NCI-H1092 treated with DMSO at 0.1 percent for 48 hours (cell line): ENCODE measurements around the gene PLK2.

Experiments
- DNase-seq: peaks from one replicate; lab custom pipeline; 2025; lab: John Stamatoyannopoulos, UW

The PLK2 gene

DNA sequence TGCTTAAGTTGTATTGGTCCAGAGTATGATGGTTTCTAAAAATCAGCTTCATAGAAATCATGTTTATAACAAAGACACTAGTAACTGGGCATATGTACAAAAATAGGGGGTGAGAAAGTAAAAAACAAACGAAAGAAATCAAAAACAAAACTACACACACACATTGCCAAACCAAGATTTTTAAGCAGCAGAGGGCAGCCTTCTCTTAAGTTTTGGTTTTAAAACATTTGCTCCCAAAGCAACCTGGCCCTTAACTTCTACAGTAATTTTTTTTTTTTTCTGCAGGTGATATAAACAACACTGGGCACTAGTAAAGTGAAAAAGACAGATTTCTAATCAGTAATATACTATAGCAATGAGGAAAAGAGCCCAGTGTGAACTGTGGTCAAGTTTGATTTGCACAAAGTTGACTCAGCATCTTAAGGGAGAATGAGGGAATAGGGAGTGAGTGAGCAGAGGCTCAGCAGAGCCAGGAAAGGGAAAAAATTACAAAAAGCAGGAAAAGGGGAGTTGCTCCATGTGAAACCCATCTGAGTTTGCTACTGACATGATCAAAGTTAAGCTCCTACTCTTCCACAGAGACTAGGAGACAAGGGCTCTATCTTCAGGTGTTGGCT is 18.0 kb upstream of the PLK2 start:
- no peak for DNase-seq

DNA sequence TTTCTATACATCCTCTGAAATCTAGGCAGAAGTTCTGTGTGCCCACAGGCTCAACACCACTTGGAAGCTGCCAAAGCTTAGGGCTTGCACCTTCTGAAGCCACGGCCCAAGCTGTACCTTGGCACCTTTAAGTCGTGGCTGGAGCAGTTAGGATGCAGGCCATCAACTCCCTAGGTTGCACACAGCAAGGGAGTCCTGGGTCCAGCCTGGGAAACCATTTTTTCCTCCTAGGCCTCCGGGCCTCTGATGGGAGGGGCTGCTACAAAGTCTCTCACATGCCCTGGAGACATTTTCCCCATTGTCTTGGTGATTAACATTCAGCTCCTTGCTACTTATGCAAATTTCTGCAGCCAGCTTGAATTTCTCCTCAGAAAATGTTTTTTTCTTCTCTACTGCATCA is 15.5 kb upstream of the PLK2 start:
- DNase-seq = no peak

DNA sequence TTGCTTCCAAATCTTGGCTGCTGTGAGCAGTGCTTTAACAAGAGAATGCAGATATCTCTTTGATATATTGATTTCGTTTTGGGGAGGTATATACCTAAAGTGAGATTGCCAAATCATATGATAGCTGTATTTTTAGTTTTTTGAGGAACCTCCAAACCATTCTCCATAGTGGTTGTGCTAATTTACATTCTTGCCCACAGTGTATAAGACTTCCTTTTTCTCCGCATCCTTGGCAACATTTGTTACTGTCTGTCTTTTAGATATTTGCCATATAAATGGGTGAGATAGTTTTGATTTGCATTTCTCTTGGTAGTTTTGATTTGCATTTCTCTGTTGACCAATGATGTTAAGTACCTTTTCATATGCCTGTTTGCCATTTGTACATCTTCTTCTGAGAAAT is 10.0 kb upstream of the PLK2 start:
- no peak for DNase-seq

DNA sequence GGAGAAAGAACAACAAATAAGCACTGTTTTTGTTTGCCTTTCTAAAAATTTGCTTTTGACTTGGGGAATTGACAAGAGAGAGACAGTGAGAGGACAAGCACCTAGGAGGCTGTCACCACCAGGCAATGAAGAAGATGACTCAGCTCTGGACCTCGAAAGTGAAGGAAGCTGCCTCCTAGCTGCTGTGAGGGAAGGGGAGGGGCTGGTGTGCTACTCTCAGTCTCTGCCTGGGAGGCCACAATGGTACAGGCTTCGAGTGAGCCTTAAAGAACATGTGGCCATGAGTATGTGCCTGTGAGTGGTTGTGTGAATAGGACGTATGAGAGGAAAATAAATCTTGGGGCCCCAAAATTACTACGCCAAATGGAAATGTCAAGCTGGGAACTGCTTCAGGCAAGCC is 7.1 kb upstream of the PLK2 start:
- DNase-seq = no peak

GRCh38 chr5:58462623-58463230 is 2.8 kb upstream of the PLK2 start:
- DNase-seq = no peak

GRCh38 chr5:58462154-58462553 is 2.3 kb upstream of the PLK2 start:
- no peak for DNase-seq

- peak; percentile 66 for DNase-seq
Measured at GRCh38 chr5:58460732-58461286, 923 bp upstream of the PLK2 start.

DNA sequence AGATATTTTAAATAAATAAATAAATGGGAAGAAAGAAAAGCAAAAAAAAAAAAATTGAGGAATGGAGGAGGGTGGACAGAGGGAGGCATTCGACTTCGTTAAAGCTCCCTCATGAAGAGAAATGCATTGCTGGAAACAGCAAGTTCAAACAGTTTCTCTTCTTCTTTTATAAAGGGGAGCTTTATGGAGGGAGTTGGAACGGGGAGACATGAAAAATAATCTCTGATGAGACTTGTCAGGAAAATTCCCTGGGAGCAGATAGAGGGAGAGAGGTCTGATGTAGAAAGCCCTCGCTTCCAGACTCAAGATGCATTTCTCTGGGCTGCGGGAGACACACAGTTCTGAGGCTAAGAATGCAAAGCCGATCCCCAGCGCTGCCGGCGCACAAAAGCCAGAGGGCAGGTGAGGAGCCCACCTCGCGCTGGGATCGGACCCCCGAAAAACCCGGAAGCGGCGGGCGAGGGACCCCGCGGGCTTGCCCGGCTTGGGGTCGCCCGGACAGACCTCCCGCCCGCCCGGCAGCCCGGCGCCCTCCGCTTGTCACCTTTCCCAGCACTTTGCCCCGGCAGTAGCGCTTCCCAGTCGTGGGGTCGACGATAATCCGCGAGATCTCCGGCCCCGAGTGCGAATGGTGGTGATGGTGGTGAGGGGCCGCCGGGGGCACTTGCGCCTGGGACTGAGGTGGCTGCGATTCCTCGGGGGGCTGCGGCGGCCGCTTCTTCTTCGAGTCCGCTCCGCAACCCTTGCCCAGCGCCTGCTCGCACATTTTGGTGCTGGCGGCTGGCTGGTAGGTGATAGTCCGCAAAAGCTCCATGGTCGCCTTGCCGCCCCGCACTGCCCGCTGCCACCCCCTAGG is 512 bp downstream of the PLK2 start:
- peak; percentile 4 for DNase-seq

GRCh38 chr5:58458743-58459145 is 1.1 kb downstream of the PLK2 start:
- DNase-seq = no peak

DNA sequence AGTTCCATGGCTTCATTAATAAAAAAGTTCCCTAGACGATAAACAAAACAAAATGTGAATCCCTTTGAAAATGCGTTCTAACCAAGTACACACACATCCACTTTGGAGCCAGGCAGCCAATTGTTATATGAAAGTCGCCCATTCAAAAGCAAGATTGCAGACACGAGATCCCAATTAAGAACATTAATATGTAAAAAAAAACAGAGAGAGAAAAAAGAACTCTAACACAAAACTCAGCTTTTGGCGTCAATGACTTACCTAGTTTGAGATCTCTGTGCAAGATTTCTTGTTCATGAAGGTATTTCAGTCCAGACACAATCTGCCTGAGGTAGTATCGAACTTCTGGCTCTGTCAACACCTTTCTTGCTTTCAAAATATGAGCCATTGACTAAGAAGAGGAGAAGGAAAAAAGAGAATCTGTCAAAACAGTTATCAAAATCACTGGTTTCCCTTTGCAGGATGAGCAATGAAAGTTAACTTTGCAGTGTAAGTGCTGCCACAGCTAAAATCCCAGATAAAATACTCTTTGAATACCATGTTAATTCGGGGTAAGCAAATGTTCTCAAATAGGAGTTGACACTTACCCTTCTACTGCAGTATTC is 1.6 kb downstream of the PLK2 start:
- no peak for DNase-seq

DNA sequence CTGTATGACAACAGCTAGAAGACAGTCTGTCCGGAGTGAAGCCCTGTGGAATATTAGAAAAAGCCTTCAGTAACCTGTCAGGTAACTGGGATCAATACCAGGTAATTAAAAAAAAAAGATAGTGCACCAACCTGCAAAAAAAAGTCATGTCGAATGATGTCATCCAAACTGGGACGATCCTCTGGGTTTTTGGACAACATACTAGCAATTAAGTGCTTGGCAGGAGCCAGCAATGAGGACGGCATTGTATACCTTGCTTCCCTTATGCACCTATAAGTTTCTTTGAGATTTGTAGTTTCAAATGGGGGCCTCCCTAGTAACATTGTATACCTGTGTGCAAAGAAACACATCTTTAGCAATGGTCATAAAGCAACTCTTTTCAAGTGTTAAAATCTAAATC is 2.8 kb downstream of the PLK2 start:
- no peak for DNase-seq

DNA sequence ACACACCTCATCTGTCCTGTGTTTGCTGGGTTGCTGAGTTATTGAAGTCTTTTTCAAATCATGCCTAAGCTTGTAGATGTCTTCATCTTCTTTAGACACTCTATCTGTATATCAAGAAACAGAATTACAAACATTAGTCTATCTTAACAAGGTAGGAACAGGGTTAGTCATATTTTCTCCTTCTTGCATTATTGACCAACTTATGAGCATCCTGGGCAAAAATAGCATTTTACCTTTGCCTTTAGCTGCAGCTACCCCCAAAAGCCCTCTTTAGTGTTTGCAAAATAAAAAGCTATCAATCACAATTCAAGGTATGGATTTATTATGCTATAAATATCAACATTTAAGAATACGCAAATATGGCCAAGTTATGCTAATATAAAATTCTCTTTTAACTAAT is 3.4 kb downstream of the PLK2 start:
- no peak for DNase-seq

DNA sequence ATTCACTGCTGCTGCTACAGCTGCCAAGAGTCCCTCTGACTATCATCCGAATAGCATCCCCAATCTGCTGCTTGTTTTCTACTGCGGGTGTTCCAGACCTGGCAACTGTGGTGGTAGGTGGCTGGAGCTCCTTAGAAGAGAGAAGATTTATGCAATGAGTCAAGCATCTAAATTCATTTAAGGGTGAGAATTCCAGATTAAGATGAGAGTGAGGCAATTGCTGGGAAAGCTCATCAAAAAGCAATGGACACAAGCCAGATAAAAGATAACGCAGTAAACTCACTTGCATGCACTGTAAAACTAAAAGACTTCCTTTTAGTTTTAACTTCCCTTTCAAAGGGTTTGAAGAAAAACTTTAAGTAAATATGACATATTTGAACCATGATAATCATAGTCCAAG is 3.9 kb downstream of the PLK2 start:
- no peak for DNase-seq

GRCh38 chr5:58455480-58455879 is 4.4 kb downstream of the PLK2 start:
- no peak for DNase-seq

GRCh38 chr5:58455066-58455465 is 4.8 kb downstream of the PLK2 start:
- no peak for DNase-seq

GRCh38 chr5:58454025-58454424 is 5.9 kb downstream of the PLK2 start:
- no peak for DNase-seq

- no peak for DNase-seq
Measured at GRCh38 chr5:58453306-58453705, 6.6 kb downstream of the PLK2 start.

GRCh38 chr5:58452566-58453258 is 7.2 kb downstream of the PLK2 start:
- no peak for DNase-seq

DNA sequence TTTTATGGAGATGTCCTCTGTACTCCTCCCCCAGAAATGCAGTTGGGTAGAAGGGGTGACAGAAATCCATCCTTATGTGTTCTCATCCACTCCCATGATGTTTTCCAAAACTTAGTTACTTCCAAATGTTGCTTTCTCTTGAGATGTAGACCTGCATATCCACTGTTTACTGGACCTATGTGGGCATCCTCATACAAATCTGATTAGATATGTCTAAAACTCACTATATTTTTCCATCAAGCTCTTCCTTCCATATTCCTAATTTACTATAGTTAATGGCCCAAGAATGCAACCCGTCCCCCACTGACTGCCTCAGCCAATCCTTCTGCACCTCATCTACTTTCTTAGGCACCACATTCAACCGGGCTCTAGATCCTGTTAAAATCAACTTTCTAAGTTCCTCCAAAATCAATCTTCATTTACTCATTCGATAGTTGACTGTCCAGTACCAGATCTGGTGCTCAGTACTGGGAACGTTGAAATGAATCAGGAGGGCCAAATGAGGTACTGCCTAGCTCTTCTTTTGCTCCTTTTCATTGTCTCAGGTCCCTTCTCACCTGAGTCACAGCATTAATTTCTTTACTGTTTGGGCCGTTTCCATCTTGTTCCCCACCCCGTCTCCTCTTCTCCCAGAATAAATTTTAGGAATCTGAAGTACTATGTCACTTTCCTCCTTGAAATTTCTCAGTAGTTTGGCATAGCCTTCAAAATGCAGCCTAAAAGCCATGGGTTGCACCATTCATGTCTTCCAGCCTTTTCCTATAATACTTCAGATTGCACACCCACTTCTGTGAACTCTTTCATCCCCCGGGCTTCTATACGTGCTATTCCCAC is 7.9 kb downstream of the PLK2 start:
- DNase-seq = no peak

DNA sequence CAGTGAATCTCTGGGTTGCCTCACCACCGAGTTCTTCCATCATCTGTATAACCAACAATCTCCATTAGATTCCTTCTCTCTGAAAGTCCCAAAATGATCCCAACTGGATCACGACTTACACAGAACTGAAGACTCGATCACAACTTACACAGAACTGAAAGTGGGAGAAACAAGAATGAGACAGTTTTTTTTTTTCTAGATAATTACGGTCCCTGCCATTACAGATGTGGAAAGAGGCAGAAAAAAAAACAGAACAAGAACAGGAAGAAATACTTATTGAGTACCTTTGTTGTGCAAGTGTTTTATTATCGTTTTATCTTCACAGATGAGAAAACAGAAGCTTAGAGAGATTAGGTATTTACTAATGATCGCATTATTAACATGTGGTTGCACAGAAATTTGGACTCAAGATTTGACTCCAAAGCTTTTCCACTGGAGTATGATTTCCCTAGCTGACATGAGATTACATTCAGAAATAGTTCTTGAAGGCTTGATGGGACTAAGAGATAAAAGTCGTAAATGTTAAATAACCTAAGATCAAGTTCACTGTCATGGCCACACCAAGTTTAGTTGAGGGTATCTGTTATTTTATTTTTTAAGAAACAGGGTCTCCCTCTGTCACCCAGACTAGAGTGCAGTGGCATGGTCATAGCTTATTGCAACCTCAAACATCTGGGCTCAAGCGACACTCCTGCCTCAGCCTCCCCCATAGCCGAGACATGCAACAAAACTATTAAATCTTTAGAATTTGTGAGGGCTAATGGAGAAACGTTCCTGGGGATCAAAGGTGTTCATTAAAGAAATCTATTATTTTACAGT is 8.9 kb downstream of the PLK2 start:
- DNase-seq = no peak
